Epidermal melanocyte (primary cell): ENCODE results near the gene GNG7.
"Not testable (repeated sequence)": the region's sequence is repeated elsewhere in the genome, so short reads cannot be mapped to it uniquely, and the experiment has no call there.

ENCODE experiments used
- DNase-seq: peaks from one replicate; pipeline ENCODE4 v3.0.0; 2011; ENCODE audit warnings: low spot score; ENCODE audit not compliant: insufficient read length

The GNG7 gene

DNA sequence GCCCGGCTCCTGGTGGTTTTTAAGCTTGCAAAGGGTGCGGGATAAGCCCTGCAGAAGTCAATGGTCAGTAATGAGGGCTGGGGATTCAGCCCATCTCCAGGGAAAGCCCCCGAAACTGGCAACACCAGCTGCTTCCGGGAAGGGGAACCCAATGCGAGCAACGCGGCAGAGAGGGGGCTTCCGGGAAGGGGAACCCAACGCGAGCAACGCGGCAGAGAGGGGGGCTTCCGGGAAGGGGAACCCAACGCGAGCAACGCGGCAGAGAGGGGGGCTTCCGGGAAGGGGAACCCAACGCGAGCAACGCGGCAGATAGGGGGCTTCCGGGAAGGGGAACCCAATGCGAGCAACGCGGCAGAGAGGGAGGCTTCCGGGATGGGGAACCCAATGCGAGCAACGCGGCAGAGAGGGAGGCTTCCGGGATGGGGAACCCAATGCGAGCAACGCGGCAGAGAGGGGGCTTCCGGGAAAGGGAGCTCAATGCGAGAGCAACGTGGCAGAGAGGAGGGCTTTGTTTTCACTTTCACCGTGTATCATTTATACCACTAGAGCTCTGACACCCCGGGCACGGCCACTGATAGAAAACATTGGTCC is 80.0 kb downstream of the GNG7 start:
- not testable (repeated sequence) for DNase-seq

DNA sequence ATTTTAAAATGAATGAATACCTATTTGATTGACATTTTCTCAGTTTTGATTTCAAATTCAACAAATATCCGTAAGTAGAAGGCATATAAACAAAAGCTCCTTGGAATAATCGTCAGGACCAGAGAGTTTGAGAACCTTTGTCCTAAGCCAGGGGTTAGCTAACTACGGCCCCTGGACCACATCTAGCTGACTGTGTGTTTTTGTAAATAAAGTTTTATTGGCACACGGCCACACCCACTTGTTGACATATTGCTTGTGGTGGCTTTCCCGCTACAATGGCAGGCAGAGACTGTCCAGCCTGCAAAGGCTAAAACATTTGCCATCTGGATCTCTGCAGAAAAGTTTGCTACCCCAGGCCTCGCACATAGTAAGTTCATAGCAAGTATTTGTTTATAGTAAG is 83.4 kb downstream of the GNG7 start:
- no peak for DNase-seq

- DNase-seq, result no peak
Observed at GRCh38 chr19:2618611-2619010, 83.9 kb downstream of the GNG7 start.

DNA sequence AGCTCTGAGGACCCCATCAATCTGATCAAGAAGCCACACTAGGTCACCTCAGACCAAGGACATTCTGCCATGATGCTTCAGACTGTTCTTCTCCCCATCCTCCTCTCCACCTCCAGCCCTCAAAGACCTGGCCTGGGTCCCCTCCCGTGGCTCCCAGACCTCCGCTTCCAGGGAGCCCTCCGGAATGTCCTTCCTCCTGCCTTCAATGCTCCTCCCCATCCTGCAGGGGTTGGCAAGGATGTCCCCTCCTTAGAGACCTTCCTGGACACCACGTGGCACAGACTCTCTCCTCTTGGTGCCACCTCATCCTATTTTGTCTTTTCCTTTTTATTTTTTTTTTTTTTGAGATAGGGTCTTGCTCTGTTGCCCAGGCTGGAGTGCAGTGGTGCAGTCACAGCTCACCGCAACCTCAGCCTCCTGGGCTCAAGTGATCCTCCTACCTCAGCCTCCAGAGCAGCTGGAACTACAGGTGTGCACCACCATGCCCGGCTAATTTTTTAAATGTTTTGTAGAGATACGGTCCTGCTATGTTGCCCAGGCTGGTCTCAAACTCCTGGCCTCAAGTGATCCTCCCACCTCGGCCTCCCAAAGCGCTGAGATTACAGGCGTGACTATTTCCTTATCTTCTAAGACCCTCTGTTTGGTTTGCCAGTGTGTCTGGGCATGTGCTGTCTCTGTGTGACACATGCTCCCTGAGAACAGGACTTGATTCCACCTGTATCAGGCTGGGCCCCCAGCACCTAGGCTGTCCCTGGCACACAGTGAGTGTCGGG is 84.9 kb downstream of the GNG7 start:
- DNase-seq, result no peak

GRCh38 chr19:2616741-2617392 is 85.6 kb downstream of the GNG7 start:
- no peak for DNase-seq

DNA sequence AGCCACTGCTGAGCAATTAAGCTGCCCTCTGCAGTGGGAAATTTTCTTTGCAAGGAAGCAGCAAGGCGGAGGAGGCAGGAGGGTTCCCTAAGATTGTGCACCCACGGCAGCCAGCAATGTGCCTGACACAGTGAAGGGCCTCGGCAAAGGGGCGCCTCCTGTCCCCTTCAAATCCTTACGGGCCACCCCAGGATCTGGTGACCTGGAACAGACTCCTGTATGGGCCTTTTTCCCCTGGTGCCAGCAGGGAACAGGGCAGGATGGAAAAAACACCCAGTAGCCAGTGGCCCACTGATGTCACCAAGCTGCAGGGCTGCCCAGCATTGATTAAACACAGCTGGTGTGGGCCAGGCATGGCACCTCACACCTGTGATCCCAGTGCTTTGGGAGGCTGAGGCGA is 86.7 kb downstream of the GNG7 start:
- DNase-seq, result no peak

DNA sequence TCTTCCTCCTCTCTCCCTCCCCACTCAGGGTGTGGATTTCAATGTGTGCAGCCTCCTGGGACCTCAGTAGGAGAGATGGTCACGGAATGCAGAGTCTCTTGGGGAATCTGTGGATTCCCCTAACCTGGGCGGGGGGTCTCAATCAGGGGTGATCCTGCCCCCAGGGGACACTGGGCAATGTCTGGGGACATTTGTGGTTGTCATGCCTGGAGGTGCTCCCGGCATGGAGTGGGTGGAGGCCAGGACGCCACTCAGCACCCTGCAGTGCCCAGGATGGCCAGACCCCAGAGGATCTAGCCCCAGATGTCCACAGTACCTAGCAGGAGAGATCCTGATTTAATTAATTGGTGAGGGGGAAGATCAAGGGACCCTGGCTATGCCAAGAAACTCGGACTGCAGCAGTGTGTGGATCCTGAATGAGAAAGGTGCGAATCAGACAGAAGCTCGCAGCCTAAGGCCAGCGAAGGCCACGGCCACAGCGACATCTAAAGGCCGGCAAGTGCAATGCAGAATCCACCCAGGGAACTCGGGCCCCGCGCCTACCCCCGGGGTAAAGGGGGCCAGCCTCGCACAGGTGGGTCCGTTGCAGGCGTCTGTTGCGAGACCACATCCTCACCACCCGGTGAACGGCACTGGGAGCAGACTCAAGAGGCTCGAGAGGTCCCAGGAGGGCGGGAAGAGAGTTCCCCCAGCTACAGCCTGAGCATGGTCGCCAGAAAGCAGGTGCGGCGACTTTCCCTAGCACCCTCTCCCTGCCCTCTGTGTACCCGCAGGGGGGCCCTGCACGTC is 88.8 kb downstream of the GNG7 start:
- DNase-seq, result no peak

DNA sequence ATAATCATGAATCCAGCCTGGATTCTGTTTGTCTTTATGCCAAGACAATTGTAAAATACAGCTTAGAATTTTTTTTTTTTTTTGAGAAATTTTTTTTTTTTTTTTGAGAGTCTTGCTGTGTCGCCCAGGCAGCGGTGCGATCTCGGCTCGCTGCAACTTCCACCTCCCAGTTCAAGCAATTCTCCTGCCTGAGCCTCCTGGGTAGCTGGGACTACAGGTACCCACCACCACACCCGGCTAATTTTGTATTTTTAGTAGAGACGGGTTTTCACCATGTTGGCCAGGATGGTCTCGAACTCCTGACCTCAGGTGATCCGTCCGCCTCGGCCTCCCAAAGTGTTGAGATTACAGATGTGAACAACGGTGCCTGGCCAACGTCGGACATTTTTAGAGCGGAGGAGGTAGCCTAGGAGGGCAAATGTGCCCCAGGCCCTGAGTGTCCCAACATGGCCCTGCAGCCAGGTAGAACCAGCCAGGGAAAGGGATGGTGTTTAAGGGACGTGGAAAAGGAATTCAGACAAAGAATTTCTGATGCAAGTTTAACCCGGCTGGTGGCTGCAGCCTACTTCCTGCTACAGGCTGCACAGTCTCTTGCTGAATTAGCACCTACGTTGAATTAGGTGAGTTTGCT is 89.8 kb downstream of the GNG7 start:
- DNase-seq, result no peak

GRCh38 chr19:2611483-2612464 is 90.7 kb downstream of the GNG7 start:
- no peak for DNase-seq

DNA sequence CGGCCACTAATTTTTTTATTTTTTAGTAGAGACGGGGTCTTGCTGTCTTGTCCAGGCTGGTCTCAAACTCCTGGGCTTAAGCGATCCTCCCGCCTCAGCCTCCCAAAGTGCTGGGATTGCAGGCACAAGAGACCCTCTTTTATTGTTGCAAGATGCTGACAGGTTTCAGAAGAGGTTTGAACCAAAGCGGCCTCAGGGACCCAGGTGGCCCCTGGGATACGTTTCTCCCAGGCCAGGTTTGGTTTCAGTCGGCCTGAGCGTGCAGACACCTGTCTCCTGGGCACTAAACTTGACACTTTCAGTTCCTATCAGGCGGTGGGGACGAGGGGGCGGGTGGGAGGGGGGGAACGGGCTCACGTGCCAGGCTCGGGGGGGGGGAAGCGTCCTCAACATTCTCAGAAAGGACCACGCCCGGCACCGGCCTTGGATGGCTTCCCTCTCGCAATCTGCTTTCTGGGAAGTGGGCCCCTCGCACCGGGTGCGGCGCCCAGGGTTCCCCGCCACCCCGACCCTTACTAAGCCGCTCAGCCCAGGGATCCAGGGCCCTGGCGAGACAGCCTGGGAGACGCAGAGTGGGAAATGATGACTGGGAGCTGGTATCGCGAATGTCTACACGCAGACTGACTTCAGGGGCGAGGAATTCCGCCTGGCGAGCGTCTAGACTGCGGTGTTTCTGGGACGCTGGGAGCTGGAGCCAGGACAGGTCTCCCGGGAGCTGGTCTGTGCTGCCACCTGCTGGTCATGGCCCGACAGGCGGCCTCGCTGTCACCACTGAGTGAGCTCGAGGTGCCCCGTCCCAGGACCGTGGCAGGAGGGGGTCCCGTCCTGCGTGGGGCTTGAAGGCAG is 91.6 kb downstream of the GNG7 start:
- peak; percentile 46 for DNase-seq

GRCh38 chr19:2609389-2610116 is 92.9 kb downstream of the GNG7 start:
- DNase-seq, result no peak

- not testable (repeated sequence) for DNase-seq
Observed at GRCh38 chr19:2609034-2609388, 93.5 kb downstream of the GNG7 start.

- no peak for DNase-seq
Observed at GRCh38 chr19:2608602-2608922, 93.9 kb downstream of the GNG7 start.

DNA sequence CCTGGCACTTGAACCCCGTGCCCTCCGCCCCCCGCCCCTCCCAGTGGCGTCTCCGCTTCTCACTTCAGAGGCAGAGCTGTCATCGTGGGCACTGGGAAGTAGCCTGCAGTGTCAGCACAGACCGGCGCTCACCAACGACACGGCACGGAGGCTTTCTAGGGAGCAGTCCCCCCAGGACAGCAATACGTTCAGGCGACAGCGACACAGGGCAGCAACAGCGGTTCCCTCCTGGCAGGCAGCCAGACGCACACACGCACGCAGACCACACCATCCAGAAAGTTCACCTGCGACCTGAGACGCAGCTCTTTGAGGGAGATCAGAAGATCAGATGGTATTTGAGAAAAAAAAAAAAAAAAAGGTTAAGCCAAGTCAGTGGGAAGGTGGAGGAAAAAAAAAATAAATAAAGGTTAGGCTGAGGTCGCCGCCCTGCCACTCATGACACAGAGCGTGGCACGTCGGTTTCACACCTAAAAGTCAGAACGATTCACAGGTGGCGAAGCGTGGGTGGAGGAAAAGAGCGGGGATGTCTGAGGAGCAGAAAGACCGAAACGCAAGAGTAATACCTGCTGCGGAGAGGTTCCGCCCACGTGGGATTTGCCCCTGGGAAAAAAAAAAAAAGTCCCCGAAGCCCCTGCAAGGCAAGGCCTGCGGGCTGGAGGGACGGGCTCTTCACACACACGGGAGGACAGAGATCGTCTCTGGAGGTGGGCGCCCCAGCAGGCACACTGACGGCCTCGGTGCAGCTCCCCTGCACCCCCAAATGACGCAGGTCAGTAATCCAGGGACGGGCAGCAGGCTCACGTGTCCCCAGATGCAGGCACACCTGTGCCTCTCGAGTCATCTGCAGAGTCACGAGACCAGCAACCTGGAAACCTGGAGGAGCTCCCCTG is 94.5 kb downstream of the GNG7 start:
- DNase-seq, result no peak

GRCh38 chr19:2606774-2607173 is 95.7 kb downstream of the GNG7 start:
- not testable (repeated sequence) for DNase-seq

- DNase-seq, result not testable (repeated sequence)
Observed at GRCh38 chr19:2605889-2606288, 96.6 kb downstream of the GNG7 start.

GRCh38 chr19:2604747-2605329 is 97.7 kb downstream of the GNG7 start:
- DNase-seq, result no peak
